ENCODE data around the gene PRC1.

The PRC1 gene

DNA sequence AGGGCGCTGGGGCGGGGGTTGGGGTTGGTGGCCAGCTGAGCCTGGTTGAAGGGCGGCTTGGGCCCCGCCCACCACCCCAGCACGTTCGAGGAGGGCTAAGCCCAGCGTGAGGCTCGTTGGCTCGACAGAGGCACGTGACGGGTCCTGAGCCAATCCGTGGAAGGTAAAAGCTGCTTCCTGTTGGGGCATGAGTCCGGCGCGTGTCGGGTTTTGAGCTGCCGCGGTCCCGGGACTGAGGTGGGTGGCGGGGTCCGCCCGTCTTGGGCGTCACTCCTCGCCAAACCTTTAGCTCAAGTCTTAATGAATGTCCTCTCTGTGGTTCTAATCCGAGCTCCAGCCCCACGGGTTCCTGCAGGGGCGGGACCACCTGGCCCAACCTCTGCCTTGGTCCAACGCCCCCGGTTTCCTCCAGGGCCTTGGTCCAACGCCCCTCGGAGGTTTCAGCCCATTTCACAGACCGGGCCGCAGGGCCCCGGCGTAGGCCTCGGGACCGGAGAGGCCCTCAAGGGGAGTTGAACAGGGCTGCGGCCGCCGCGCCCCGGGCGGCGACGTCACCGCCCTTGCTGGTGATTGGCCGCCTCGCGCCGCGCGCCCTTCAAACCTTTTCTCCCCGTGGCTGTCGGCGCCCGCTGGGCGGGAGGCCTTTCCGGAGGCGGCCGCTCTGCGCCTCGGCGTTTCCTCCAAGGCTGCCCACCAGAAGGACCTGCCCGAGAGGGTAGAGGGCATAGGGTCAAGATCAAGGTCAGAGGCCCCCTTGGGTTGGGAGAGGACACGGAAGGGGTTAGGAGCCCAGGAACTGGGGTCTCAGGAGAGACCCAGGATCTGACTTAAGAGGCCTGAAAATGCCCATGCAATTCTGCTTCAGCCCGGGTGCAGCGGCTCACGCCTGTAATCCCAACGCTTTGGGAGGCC is 39.4 kb downstream of the PRC1 start, which contains the start of gene RCCD1:
Gene RCCD1 (plus strand): TSS at position 173 of the 912 bp plus-strand sequence. CDS start 1,851 bp downstream, outside the sequence.
- DNase-seq = peak; percentile 78

DNA sequence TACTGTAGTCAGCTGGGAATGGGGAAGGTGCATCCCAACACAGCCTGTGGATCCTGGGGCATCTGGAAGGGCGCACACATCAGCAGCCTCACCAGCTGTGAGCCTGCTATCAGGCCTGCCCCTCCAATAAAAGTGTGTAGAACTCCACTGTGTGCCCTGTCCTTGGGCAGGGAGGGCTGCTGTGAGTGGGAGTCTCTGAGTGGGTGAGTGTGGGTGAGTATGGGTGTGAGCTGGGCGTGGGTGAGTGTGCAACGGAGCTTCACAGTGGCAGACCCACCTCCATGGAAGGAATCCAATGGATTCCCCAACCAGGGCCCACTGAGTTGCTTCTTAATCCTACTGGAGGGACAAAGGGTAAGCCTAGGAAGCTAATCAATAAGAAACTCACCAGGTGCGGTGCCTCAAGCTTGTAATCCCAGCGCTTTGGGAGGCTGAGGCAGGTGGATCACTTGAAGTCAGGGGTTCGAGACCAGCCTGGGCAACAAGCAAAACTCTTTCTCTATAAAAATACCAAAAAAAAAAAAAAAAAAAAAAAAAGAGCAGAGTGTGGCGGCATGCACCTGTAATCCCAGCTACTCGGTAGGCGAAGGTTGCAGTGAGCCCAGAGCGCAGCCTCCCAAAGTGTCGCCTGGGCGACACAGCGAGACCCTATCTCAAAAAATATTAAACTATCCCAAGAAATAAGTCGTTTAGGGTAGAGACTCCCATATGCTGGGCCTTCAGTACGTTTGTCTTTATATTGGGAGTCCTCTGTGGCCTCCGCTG is 40.2 kb downstream of the PRC1 start:
- no peak for DNase-seq

DNA sequence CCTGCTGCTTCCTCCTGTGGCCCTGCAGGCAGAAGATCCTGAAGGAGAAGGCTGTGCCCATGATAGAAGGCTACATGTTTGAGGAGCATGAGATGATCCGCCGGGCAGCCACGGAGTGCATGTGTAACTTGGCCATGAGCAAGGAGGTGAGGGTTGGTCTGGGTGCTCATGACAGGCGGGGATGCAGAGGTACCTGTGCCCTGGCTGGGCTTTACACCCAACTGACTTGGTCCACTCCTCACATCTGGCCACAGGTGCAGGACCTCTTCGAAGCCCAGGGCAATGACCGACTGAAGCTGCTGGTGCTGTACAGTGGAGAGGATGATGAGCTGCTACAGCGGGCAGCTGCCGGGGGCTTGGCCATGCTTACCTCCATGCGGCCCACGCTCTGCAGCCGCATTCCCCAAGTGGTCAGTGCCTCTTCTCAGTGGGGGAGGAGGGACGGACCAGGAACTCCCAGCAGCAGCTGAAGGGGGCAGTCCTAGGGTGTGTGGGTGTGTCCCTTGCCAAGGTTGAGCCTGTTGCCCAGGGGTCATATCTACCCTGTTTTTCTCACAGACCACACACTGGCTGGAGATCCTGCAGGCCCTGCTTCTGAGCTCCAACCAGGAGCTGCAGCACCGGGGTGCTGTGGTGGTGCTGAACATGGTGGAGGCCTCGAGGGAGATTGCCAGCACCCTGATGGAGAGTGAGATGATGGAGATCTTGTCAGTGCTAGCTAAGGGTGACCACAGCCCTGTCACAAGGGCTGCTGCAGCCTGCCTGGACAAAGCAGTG is 41.2 kb downstream of the PRC1 start:
- DNase-seq = no peak

DNA sequence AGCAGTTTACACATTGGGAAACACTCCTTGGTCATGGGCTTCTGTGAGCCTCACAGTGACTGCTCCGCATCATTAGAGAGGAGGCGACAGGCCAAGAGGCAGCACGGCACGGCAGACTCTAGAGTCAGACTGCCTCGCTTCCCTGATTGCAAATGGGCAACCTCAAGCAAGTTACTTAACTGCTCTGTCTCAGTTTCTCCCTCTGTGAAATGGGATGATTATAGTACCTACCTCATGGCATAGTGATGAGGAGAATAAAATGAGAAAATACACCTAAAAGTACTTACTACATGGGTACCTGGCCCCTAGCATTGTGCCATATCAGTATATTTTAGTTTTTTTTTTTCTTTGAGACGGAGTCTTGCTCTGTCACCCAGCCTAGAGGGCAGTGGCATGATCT is 43.7 kb downstream of the PRC1 start:
- no peak for DNase-seq

DNA sequence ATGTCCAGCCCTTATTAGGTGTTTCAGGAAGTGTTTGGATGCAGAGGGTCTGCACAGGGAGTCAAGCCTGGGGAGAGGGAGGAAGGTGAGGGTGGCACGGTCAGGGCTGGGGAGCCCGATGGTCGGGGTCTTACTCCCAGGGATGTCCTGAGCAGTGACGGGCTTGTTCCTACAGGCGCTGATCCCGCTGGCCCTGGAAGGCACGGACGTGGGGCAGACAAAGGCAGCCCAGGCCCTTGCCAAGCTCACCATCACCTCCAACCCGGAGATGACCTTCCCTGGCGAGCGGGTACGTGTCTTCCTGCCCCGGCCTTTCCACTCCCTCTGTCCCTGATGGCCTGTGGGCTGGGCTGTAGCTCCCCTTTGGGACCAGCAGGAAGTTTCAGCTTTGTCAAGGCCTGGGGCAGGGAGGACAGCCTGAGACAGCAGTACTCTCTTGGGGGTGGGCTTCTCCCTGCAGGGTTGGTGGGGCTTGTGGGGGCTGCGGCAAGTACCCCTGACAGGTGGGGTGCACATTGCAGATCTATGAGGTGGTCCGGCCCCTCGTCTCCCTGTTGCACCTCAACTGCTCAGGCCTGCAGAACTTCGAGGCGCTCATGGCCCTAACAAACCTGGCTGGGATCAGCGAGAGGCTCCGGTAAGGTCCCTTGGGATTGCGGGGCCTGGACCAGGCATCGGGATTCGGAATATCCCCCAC is 44.2 kb downstream of the PRC1 start:
- DNase-seq = no peak

DNA sequence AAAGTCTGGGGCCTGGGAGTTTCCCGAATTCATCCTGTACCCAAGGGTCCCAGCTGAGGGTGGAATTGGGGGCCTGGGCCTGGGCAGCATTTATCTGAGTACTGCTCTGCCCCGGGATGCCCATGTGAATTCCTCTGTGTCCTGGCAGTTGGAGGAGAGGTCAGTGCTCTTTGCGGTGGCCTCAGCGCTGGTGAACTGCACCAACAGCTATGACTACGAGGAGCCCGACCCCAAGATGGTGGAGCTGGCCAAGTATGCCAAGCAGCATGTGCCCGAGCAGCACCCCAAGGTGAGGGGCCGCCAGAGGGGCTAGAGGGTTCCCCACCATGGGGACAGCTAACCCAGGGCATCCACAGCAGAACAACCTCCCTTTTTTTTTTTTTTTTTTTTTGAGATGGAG is 45.8 kb downstream of the PRC1 start:
- no peak for DNase-seq

DNA sequence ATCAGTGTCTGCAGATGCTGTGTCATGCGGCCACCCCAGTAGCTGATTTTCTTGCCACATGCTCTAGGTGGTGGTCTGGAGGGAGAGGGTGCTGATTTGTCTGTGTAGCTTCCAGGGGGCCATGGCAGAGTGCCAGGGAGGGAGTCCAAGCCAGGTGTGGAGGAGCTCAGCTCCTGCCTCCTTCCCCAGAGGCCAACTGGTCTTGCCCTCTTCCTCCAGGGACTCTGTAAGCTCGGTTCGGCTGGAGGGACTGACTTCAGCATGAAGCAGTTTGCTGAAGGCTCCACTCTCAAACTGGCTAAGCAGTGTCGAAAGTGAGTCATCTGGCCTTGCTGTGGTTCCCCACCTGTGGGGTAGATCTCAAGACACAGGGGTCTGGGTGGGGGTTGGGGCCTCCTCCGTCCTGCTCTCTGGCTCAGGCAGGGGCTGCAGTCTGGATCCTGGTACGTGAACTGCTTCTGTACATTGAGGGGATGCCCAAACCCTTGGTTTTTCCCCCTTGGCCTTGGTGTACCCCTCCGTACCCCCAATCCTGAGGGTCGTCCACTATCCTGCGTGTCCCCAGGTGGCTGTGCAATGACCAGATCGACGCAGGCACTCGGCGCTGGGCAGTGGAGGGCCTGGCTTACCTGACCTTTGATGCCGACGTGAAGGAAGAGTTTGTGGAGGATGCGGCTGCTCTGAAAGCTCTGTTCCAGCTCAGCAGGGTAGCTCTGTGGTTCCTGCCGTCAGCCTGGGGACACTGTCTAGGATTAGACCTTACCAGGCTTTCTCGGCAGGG is 46.6 kb downstream of the PRC1 start:
- DNase-seq = no peak

DNA sequence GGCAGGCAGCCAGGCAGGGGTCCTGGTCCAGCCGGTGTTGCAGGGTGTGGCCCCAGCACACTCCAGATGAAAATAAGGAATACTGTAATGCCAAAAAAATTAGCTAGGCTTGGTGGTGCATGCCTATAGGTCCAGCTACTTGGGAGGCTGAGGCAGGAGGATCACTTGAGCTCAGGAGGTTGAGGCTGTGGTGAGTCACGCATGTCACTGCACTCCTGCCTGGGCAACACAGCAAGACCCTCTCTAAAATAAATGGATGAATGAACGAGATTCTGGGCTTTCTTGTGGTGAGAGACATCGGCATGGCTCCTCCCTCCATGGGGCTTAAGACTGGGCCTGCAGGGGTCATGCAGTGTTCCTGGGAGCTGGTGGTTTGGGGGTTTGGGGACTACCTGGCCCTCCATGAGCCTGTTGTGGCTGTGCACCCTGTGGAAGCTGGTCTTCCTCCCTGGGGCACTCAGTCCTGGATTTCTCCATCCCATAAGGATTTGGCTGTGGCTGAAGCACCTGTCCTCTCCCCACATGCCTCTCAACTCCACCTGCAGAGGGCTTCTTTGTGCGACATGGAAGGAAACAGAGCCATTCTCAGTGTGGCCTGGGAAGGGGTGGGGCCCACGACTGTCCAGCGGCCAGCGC is 47.3 kb downstream of the PRC1 start:
- no peak for DNase-seq

DNA sequence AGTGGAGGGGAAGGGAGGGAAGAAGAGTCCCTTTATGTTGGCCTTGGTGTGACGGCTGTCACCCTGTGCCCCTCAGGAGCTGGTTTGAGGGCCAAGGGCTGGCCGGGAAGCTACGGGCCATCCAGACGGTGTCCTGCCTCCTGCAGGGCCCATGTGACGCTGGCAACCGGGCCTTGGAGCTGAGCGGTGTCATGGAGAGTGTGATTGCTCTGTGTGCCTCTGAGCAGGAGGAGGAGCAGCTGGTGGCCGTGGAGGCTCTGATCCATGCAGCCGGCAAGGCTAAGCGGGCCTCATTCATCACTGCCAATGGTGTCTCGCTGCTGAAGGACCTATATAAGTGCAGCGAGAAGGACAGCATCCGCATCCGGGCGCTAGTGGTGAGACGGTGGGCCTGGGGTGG is 47.8 kb downstream of the PRC1 start:
- DNase-seq = no peak

DNA sequence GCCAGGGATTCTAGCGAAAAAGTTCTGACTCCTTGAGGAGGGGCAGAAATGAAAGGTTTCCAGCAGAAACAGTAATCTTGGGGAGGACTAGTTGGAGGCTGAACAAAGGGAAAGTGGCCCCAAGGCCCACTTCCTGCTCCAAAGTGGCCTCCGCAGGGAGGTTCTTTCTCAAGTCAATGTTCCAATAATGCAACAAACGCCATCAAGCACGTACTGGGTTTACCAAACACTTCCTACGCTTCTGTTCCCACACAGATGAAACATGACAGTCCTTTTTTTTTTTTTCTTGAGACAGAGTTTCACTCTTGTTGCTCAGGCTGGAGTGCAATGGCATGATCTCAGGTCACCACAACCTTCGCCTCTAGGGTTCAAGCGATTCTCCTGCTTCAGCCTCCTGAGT is 49.2 kb downstream of the PRC1 start:
- DNase-seq = no peak

DNA sequence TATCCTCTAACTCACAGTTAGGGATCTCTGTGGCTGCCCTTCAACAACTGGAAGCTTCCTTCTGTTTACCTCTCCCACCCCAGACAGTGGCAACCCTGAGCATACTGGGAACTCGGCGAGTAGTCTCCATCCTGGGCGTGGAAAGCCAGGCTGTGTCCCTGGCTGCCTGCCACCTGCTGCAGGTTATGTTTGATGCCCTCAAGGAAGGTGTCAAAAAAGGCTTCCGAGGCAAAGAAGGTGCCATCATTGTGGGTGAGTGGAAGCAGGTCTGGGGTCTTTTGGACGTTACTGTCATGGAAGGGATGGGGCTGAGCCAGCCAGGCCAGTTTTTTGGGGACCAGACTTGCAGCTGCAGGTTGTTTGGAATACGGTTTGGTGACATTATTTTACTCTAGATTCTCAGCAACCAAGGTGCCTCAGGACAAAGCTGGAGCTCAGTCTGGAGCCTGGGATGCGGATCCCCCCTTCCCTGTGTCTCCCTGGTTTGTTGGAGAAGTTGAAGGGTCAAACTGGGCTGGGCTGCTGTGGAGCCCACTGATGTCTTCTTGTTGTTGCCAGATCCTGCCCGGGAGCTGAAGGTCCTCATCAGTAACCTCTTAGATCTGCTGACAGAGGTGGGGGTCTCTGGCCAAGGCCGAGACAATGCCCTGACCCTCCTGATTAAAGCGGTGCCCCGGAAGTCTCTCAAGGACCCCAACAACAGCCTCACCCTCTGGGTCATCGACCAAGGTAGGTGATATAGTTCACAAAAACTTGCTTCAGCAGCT is 51.8 kb downstream of the PRC1 start:
- DNase-seq = no peak

DNA sequence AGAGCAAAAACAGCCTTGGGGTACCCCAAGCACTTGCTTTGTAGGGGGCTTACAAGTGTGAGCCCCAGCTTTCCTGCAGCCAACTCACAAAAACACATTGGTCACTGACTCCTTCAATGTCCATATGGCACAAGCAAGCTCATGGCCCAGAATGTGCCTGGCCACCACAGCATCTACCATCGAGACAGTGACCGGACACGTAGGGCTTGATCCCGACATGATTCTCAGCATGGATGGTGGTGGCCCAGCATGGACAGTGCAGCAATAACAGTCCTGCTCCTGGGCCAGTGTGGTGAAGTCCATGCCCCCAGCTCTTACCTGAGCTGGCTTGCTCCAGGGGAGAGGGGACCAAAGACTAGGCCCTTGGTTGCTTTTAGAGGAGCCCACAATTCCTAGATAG is 53.3 kb downstream of the PRC1 start:
- no peak for DNase-seq

DNA sequence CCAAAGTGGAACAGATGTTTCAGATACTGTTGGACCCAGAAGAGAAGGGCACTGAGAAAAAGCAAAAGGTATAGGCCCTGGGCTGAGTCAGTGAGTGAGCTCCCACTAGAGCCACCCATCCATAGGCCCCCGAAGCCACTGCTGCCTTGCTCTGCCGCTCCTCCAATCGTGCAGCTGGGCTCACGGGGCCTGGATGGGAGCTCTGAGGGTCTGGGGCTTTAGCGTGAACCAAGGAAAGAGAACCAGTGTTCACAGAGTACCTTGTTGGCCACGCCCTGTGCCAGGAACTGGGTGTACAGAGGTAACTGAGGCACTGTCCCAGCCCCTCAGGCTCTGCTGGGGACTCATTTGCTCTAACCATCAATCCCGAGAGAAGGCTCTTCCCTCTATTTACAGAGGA is 54.6 kb downstream of the PRC1 start:
- no peak for DNase-seq

DNA sequence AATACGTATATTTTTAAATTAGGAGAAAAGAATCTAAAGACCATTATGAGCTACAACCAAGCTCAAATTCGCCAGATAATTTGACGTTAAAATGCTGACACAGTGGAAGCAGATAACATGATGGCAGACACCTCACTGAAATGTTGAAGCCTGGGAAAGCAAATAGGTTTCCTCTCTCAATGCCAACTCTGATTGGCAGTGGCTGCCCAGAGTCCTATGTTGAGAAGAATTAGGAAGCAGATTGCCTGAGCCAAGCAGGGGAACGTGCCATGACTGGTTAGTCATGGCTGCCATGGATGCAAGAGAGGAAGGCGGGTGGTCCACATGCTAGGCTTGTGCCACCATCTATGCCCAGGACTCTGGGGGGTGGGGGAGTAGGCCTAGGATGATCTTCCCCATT is 56.1 kb downstream of the PRC1 start:
- no peak for DNase-seq

DNA sequence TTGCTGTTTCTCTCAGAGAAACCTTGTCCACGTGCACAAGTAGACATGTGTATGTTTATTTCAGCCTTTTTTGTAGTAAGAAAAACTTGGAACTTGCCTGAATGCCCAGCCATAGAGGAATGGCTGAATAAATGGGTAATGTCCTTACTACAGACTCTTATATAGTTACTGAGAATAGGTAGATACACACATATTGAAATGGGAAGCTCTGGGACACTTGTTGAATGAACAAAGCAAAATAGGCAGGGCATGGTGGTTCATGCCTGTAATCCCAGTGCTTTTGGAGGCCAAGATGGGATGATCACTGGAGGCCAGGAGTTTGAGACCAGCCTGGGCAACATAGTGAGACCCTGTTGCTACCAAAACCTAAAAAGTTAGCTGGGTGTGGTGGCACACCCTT is 57.5 kb downstream of the PRC1 start:
- no peak for DNase-seq

DNA sequence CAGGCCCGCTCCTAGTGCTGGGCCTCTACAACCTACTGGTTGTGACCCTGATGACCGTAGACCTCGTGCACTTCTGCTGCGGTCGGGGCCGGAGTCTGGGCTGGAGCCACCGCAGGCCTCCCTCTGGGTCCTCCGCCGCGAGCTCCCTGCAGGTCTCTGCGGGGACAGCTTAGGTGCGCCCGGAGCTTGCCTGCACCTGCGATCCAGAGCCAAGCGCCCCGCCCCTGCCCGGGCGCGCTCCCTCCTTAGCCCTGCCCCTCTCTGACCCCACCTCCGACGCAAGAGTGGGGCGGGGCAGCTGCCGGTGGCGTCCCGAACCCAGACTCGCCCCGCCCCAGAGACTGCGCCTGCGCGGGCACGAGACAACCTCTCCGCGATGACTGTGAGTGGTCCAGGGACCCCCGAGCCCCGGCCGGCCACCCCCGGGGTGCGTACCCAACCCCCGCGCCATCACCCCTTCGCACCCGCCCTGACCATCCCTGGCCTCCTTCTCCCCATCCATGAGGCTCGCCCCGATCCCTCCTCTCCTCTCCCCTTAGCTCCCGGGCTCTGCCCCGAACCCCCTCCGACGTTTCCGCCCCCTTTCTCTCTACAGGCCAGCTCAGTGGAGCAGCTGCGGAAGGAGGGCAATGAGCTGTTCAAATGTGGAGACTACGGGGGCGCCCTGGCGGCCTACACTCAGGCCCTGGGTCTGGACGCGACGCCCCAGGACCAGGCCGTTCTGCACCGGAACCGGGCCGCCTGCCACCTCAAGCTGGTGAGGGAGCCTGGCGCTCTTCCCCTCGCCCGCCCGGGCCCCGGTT is 59.2 kb downstream of the PRC1 start, which contains the start of gene UNC45A:
Gene UNC45A (plus strand): TSS at position 337 of the 803 bp plus-strand sequence. CDS start 40 bp downstream, at position 377.
- peak; percentile 95 for DNase-seq

DNA sequence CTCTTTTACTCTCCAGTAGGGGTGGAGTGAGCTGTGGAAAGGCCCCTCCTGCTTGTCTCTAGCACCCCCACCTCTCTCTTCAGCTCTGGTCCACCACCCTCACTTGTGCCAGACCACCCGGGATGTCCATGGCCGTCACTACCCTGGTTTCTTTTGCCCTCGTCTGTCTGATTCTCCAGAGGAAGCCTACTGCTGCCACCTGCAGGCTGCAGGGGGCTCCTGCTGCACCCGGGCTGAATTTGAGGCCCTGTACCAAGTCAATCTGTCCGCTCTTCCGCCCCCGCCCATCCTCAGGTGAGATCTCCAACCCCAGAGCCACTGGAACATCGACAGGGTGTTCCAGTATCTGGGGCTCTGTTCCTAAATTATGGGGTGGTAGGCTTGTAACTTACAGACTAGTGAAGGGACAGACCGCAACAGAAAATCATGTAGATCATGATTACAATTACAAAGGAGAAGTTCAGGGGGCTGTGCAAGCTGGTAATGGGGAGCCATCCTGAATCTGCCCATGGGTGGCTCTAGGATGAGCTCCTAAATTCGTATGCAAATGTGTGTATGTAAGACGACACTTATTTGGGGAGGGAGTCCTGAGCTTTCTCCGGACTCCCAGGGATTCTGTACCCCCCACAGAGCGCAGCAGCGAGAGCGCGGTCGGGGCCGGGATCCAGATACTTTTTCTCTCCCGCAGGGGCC is 59.9 kb downstream of the PRC1 start:
- DNase-seq = peak; percentile 80

DNA sequence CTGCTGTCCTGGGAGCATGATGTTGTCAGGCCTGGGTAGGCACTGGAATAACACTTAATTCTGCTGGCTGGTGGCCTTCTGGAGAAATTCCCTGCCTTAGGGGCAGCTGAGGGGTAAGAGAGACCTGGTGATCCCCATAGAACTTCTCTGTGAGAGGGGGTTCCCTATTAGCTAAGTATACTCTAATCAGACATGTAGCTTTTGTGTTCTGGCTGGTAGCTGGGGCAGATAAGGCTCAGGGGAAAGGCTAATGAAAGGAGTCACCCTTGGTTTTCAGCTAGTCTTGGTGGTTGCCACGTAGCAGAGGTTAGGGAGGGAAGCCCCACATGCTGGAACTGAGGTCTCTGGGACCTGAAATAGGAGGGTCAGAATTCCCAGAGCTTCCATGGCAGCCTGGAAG is 61.0 kb downstream of the PRC1 start:
- no peak for DNase-seq

DNA sequence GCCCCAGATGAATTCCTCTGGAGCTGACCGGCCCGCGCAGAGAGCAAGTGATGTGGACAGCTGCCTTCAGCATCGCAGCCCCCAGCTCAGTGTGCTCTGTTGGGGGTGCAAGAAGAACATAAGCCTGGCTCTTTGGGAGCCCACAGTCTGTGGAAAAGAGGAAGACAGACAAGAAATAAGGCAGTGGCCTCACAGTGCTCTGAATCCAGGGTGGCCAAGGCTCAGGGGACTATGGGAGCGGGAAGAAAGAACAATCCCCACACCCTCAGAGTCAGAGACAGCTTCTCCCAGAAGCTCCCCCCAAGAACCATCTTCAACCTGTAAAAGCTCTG is 61.7 kb downstream of the PRC1 start:
- DNase-seq = no peak

Data from activated effector memory CD4-positive, alpha-beta T cell treated with Interleukin-2 at 50 U/mL for 16 hours (primary cell).